Skeletal muscle cell (primary cell): Measurements from ENCODE around the gene ZSCAN9.

Source experiments
- DNase-seq: peaks from one replicate; pipeline ENCODE4 v3.0.0-alpha.2; 2010; ENCODE audit warnings: low read depth
- H3K4me3 ChIP-seq: 2 replicates; pipeline ENCODE4 v1.5.1; 2011; ENCODE audit warnings: low read depth, mild to moderate bottlenecking, control low read depth, low read length, moderate library complexity

The ZSCAN9 gene

GRCh38 chr6:28225056-28225834 lies at the start of gene ZSCAN9:
Gene ZSCAN9 (plus strand): TSS chr6:28225275. CDS start chr6:28227085, 1,810 bp downstream.
- peak within 1 kb of the TSS; percentile 81 for H3K4me3 ChIP-seq
- DNase-seq = peak; percentile 52

GRCh38 chr6:28176373-28176772 lies 48.7 kb upstream of the ZSCAN9 start:
- DNase-seq = no peak
- no peak overlapping the region for H3K4me3 ChIP-seq

DNA sequence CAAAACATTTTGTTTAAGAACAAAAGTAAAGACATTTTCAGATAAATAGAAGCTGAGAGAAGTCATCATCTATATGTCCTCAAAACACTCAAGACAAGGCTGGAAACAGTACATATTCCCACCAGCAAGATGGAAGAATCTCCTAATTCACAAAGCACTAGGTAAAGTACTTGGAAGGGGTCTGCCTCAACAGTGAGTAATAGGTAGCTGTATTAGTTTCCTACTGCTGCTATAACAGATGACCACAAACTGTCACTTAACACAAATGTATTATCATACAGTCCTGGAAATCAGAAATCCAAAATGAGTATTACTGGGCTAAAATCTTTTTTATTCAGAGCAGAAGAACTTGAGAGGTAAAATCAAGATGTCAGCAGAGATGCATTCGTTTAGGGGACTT lies 42.8 kb upstream of the ZSCAN9 start:
- DNase-seq = no peak

DNA sequence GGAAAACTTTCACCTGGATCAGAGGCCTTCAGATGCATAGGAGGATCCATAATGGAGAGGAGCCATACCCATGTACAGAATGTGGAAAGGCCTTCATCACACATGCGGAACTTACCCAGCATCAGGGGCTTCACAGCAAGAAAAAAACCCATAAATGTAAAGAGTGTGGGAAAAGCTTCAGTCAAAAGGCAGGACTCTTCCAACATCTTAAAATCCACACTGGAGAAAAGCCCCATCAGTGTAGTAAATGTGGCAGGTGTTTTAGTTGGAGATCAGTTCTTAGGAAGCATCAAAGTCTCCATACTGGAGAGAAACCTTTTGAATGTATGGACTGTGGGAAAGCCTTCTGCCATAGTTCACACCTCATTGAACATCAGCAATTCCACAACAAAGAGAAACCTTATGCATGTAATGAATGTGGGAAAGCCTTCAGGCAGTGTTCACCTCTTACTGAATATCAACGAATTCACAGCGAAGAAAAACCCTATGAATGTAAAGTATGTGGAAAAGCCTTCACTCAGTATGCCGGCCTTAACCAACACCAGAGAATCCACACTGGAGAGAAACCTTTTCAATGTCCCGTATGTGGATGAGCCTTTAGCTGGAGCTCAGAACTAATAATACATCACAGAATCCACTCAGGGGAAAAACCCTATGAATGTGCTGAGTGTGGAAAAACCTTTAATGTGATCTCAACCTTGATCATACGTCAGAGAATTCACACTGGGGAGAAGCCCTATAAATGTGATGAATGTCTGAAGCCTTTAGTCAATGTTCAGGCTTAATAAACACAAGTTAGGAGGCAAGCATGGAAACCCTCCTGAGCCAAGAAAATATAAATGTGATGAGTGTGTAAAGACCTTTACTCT lies 36.7 kb upstream of the ZSCAN9 start:
- no peak for DNase-seq
- H3K4me3 ChIP-seq = no peak overlapping the region

More for the DNA sequence above, 42.8 kb upstream of the ZSCAN9 start:
- H3K4me3 ChIP-seq = no peak overlapping the region

DNA sequence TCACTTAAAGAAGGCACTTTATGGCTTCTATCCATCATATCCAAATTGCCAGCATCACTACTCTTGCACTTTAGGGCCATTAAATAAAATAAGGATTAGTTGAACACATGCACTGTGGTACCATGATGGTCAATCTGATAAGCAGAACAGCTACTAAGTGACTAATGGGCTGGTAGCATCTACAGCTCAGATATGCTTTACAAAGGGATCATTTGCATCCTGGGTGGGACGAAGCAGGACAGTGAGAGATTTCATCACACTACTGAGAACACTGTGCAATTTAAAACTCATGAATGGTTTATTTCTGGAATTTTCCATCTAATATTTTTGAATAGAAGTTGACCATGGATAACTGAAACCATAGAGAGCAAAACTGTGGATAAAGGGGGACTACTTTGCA lies 25.1 kb upstream of the ZSCAN9 start:
- no peak for DNase-seq

GRCh38 chr6:28203201-28203600 lies 21.9 kb upstream of the ZSCAN9 start:
- H3K4me3 ChIP-seq = no peak overlapping the region
- no peak for DNase-seq

More for the DNA sequence above, 25.1 kb upstream of the ZSCAN9 start:
- no peak overlapping the region for H3K4me3 ChIP-seq

- no peak for DNase-seq
- no peak overlapping the region for H3K4me3 ChIP-seq
Measured at GRCh38 chr6:28205879-28206278, 19.2 kb upstream of the ZSCAN9 start.

DNA sequence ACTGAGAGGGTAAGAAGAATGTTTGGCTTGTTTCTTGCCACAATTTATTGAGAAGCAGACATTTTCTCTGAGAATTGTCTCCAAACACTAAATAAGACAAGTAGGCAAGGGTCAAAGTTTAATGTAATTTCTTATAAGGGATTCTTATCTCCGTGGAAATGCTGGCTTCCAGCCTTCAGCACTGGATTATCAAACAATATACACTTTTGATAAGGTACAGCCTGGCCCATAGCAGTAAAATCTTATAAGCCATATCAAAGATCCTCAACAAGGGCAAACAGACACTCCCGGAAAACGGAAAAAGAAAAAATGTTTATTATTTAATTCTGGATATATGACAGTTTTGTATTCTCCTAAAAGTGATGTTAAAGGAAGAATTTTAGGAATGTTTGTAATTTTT lies 18.5 kb upstream of the ZSCAN9 start:
- no peak overlapping the region for H3K4me3 ChIP-seq

GRCh38 chr6:28206928-28207509 lies 18.1 kb upstream of the ZSCAN9 start:
- H3K4me3 ChIP-seq = peak overlapping the region; percentile 57
- DNase-seq = no peak

More for the DNA sequence above, 18.5 kb upstream of the ZSCAN9 start:
- no peak for DNase-seq

DNA sequence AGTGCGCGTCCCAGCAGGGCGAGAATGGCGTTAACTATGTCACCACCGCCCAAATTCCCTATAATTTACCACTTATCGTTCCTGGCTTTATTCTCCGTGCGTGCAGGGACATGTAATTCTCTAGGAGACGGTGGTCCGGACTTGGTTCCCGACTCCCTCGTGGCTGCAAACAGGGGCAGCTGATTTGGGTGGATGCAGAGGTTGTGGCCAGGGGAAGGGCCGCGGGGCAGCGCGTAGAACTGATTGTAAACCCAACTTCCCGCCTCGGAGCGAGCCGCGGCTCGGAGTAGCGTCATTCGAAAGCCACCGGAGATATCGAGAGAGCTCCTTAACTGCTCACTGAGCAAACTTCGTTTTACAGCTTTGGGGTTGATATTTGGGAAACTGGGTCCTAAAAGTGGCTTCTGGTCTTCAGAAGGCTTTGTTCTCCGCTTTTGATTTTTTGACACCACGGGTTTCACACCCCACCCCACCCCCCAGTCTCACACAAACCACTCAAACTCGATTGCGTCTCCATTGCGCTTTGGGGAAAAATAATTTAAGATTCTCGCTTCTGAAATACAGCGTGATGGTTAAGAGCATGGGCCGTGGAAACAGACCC lies 17.5 kb upstream of the ZSCAN9 start:
- no peak for DNase-seq
- H3K4me3 ChIP-seq = peak overlapping the region; percentile 57

DNA sequence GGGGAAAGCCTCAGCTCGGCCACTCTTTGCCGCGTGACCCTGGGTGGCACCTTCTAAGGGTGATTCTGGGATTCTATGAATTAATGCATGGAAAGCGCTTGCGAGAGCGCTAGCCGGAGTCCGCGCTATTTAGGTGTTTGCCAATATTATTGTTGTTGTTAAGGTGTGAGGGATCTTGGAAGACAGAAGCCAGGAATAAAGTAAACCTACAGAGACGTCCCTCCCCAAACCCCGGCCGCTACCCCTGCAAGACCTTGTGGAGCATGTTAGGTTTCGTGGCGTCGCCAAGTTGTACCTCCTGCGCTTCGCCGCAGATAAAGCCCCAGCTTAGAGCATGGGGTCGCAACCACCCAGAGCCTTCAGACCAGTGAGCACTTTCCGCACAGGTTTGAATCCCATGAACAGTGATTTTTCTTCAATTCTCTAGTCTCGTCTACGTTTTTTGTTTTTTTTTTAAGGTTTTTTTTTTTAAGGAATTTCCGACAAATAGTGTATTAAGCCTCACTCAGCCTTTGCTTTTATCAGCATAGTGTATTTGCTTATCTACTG lies 16.9 kb upstream of the ZSCAN9 start:
- DNase-seq = no peak
- peak overlapping the region; percentile 57 for H3K4me3 ChIP-seq

DNA sequence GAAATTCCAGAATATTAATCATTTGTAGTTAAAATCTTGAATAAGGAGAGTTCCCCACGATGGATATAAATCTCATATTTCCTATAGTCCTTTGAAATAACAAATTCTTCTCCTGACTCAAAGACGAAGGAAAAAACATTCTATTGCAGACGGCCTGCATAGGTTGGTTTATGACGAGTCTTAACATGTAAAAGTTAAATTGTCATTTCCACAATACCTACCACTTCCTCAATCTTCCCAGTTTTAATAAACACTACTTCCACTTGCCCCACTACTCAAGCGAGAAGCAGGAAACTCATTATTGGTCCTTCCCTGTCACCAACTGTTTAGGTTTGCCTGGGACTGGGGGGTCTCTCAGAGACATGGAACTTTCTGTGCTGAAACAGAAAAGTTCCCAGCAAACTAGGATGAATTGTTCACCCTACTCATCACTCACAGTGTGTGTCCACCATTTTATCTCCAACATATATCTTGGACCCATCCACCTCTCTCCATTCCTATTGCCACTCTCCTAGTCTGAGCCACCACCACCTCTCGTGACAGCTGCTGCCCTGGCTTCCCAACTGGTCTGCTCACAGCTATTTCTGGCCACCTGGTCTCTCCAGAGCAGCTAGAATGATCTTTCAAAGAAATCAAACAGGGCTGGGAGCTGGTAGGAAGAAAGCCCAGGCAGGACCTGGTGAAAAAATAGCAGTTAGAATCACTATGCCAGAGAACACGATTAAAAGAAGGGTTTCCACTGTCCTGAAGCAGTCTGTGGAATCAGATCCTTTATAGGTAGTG lies 15.1 kb upstream of the ZSCAN9 start:
- DNase-seq = no peak
- no peak overlapping the region for H3K4me3 ChIP-seq

- H3K4me3 ChIP-seq = peak overlapping the region; percentile 49
- no peak for DNase-seq
Measured at GRCh38 chr6:28211840-28212509, 13.1 kb upstream of the ZSCAN9 start.

- DNase-seq = peak; percentile 53
- H3K4me3 ChIP-seq = peak overlapping the region; percentile 49
Measured at GRCh38 chr6:28212510-28213212, 12.4 kb upstream of the ZSCAN9 start.

DNA sequence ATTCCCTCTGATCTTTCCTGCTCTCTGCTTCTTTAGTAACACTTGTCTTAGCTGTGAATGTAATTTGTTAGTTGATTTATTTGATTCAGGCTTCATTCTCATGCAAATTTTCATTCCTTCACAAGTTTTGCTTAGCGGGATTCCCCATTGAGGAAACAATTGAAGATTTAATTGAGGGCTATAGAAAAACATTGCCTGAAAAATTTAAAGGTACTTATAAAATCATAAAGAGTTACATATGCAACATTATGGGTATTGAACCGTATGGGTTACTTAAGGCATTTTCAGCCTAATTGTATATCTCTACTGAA lies 11.9 kb upstream of the ZSCAN9 start:
- DNase-seq = no peak
- peak overlapping the region; percentile 49 for H3K4me3 ChIP-seq

- peak overlapping the region; percentile 17 for H3K4me3 ChIP-seq
Measured at GRCh38 chr6:28215425-28215824, 9.7 kb upstream of the ZSCAN9 start.

DNA sequence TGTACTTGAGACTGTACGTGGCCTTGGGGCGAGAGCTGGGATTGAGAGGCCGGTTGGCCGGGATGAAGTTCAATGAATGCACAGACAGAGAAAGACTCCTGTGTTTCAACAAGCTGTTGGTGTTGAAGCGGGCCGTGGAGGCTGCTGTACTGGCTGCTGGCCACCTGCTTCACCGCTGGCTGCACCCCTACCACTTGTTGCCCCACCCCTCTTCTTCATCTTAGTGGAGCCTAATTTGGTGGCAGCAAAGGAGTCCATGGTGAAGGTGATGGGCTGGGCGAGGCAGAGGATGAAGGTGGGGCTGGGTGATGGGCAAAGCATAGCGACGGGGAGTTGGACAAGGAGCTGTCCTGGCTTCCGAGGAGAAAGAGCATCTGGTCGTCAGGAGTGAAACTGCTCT lies 7.2 kb upstream of the ZSCAN9 start:
- DNase-seq = no peak
- no peak overlapping the region for H3K4me3 ChIP-seq

More at GRCh38 chr6:28215425-28215824, 9.7 kb upstream of the ZSCAN9 start:
- no peak for DNase-seq
